Middle frontal gyrus (tissue), 1 donor: Measurements from ENCODE around the gene STK17B.
"Not testable (repeated sequence)": the region's sequence is repeated elsewhere in the genome, so short reads cannot be mapped to it uniquely, and the experiment has no call there.

ENCODE experiments used
- DNase-seq: peaks from one replicate; pipeline ENCODE4 v3.0.0-alpha.2; 2015; ENCODE audit warnings: low spot score; ENCODE audit errors: extremely low spot score

STK17B gene

DNA sequence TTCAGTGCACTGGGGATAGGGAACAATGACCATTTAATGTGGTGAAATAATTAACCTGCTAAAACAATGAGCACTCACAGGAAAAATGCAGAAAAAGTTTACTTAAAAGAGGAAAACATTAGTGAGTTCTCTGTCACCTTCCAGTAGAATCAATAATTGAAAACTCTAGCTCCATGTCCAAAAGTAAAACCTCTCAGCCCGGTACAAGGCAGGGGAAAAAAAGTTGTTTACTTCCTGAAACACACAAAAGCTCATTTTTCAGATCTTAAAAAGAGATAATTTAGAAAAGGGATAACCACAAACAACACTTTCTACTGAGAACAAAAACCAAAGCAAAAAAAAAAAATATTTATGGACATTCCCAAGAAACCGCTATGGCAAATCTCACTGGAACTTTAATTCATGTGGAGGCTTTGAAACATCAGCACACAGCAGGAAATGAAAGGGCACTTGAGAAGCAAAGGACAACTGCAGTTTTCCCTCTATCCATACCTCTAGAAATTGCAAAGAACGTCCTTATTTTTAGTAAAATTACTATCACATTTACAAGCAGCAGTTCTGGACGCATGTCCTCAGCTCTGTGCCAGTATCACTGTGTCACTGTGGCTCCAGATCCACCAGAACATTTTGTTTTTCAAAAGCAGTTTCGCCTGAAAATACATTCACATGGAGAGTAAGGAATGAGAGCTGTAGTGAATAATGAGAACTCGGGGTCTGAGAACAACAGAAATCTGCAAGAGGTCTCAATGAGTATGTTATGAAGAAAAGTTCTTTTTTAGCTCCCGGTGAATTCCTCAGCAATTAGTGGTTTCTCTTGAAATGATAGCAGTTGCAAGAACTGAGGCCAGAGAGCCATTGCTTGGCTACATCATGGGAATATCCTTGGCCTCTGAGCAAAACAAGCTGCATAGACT, 58.1 kb downstream of the STK17B start:
- DNase-seq, result peak; percentile 33

DNA sequence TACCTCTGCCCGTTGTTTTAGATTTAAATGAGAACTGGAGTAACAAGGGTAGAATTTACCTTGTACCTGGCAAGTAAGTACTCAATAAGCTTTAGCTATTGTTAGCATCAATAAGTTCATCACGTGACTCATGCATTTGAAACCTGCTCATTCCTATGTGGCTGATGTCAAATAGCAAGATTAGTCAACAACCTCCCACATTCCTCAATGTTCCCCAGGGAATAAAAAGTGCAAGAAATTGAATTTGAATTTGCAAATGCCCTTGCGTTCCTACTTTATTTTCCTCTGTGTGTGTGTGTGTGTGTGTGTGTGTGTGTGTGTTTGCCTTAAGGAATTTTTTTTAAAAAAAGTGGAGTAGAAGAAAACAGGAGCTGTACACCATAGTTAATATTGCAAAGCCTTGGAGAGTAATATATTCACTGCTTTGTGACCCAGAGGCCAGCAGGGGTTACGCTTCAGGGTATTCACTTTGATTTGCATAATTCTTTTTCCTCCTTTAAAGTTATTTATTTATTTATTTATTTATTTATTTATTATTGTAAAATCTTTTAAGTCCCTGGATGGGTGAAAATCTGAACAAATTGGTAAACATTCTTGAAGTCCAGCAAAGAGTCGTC, 58.9 kb downstream of the STK17B start:
- DNase-seq, result no peak

DNA sequence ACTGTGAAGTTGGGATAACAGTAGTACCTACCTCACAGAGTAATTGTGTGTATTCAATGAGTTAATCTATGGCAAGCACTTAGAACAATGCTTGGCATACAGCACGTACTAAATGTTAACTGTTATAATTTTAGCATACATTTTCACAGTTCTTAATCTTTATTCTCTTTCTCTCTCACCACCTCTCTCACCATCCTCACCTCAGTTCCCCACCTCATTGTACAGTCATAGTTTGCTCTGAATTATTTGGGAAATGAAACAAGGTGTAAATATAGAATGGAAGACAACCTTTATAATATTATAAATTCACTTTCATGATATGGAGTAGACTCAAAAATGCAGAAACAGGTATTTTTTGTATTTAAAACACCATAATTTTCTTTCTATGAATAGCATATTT, 62.8 kb downstream of the STK17B start:
- no peak for DNase-seq

DNA sequence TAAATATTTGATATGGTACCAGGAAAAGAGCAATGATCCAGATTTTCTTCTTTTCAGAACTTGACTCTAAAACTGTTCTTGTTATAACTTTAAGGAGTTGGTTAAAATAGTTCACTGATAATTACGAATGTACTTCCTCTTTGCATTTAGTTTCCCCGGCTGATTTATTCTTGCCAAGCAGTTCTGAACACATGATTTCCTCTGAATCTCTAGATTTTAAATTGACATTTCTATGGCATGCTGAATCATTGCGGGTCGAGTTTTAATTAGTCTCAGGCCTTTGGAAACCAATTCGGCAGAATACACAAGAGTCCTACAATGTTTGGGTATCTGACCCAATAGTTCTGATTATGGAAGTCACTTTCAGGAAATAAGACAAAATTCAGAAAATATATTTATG, 65.4 kb downstream of the STK17B start:
- DNase-seq, result no peak

DNA sequence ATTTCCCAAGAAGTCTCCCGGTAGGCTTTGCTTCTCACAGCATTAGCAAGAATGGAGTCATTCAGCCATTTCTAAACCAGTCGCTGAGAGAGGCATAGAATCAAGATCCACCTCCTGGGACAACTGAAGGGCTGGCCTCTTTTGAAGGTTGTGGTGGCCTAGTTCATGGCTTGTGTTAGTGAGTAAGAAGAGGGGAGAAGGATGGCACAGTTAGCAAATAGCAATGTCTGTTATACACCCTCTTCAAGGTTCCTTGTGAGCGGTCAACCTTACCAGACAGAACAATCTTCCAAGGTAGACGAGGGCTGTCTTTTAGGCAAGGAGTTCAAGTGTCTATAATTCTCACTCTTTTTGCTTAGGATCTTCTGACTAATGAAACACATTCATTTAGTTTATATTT, 67.3 kb downstream of the STK17B start:
- DNase-seq, result no peak

DNA sequence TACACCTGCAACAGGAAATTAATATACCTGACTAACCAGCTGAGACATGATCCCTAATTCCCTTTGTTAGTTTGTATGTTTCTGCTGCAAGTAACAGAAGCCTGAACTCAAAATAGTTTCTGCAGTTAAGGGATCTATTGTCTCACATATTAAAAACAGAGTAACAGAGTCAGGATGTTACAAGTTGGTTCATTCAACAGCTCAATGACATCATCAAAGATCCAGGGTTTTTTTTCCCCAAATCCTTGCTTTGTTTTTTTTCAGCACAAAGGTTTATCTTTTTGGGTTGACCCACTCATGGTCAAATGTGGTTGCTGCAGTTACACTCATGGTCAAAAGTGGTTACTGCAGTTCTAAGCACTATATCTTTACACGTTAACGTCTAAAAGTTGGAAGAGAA, 67.8 kb downstream of the STK17B start:
- DNase-seq, result no peak

DNA sequence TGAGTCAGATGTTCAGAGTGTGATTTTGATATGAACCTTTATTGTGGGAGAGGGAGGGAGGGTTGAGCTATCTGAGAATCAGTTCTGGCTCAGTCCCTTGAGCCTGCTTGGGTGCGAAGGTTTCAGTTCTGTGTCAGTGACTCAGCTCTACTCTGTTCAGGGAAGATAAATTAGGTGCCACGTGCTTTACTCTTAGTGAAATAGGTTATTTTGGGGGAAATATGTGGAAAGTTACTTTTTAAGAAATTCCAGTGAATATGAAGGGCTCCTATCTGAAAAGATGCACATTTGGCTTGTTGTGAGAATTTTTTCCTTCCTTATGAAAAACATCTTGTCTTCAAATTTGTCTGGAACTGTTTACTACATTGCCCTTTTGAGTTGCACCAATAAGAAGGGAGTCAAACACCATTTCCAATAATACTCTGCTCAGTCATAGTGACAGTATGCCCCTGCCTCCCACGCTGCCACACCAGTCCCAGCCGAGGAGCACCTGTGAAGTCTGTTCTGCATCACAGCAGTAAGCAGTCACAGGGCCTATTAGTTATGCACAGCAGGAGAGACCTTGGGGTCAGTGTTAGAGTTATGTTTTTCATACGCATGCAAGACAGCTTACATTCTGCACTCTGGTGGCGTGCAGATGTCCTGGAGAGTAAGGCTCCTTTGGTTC, 69.9 kb downstream of the STK17B start:
- DNase-seq, result no peak

DNA sequence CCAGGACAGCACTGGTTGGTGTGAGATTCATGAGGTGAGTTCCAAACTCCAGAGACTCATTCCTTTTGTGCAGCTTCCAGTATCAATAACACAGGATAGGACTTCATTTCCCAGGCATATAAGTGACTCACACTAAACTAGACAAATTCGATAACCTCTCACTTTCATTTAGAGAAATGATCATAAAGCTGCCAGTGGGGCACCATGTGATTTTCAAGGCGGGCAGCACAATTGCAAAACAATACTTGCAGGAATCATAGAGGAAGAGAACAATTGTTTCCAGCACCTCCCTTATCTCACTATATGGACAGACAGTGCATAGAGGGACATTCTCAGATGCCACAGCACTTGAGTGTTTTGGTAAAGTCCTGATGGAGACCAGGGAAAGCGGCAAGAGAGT, 71.5 kb downstream of the STK17B start:
- no peak for DNase-seq

DNA sequence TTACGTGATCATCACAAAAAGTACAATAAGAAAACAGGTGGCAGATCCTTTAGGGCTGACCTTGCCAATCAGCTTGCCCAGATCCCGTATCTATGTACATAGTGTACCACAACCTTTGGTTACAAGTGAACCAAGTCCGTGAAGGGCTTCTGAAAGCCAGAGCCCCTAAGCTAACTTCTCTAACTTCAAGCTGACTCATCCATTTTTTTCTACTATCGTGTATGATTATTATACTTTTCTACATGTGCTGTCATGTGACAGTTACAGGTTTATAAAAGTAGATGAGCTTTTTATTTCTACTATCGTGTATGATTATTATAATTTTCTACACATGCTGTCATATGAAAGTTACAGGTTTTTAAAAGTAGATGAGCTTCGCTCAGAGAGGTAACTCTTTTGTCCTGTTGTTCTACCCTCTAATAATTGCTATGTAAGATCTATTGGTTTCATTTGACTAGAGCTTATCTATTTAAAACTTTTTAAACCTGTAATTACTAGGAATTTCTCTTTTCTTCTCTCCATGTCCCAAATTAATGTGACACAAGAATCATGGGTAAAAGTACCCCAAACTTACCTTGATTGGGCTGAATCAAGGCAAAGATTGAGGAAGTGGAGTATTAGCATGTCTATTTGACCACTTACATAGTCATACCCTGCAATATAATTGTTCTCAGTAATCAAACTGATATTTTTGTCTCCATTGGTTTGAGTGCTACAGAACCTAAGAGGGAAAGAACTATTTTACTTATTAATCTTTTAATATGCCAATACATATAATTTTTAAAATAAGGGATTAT, 73.3 kb downstream of the STK17B start:
- no peak for DNase-seq

DNA sequence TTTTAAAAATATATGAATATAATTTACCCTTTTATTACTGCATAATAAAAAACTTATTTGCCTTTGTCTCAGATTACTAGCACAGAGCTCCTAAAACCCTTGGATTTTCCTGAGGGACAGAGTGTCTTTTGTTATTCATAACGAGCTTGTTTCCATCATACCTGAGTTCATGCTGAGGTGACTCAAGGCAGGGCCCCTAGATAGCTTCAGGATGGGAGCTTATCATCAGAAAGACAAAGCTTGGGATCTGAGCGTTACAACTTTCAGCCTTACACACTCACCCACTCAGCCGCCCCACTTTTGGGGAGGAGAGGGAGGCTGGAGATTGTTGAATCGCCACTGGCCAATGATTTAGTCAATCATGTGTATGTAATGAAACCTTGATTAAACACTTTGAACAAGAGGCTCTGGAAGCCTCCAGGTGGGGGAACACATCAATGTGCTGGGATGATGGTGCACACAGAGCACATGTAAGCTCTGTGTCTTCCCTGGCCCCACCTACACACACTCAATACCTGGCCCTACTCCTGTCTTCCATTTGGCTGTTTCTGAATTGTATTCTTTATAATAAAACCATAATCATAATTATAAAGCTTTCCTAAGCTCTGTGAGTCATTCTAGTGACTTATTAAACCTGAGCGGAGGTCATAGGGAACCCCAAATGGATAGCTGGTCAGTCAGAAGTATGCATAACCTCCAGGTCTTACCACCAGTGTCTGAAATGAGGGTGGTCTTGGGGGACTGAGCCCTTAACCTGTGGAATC, 74.2 kb downstream of the STK17B start:
- DNase-seq, result no peak

DNA sequence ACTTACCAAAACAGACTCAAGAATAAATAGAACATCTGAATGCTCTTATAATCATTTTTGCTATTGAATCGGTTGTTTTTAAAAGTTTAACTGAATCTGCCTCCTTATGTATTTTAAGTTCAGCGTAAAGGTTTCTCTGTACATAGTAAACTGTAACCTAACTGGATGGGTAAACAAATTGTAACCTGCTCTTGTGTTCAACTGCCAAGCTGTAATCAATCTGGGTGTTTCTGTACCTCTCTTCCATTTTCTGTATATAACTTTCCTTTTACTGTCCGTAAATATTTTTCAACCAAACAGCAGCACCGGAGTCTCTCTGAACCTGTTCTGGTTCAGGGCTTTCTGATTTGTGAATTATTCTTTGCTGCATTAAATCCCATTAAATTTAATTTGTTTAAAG, 75.1 kb downstream of the STK17B start:
- DNase-seq, result no peak

DNA sequence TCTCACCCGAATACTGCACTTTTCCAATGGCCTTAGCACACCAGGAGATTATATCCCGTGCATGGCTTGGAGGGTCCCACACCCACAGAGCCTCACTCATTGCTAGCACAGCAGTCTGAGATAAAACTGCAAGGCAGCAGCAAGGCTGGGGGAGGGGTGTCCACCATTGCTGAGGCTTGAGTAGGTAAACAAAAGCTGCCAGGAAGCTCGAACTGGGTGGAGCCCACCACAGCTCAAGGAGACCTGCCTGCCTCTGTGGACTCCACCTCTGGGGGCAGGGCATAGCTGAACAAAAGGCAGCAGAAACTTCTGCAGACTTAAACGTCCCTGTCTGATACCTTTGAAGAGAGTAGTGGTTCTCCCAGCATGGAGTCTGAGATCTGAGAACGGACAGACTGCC, 81.9 kb downstream of the STK17B start:
- DNase-seq, result not testable (repeated sequence)

DNA sequence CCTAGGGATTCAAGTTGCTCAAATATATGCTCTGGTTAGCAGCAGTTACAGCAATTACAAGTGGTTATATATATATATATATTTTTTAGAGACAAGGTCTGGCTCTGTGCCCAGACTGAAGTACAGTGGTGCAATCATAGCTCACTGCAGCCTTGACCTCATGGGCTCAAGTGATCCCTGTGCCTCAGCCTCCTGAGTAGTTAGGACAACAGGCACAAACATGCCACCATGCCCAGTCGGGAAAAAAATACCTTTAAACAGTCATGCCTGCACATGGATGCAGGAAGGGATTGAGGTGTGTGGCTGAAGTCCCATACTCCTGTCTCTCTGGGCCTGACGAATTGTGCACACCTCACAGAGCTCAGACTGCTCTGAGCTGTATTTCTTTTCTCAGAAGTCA, 83.2 kb downstream of the STK17B start:
- no peak for DNase-seq

DNA sequence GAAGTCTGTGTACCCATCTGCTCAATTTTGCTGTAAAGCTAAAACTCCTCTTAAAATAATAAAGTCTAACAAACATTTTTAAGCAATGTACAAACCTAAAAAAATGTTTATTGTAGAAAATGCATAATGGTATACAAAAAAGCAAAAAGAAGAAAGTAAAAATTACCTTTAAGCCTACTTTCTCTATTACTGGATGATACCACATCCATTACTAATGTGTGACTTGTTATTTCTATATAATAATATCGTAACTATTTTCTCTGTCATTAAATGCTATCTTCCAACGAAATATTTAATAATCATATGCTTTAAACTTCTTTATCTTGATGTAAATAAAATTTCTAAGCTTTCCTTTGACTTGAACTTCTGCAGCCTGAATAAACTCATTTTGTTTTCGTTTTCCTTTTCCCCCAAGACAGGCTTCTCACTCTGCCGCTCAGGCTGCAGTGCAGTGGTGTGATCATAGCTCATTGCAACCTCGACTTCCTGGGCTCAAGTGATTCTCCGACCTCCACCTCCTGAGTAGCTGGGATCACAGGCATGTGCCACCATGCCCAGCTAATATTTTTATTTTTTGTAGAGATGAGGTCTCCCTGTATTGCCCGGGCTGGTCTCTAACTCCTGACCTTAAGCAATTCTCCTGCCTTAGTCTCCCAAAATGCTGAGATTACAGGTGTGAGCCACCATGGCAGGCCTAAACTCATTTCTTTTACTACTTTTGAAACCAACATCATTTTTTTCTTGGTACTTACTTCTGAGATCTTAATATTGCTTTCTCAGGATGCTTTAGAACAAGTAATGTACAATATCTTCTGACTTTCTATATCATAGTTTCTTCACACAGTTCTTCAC, 84.6 kb downstream of the STK17B start:
- no peak for DNase-seq

DNA sequence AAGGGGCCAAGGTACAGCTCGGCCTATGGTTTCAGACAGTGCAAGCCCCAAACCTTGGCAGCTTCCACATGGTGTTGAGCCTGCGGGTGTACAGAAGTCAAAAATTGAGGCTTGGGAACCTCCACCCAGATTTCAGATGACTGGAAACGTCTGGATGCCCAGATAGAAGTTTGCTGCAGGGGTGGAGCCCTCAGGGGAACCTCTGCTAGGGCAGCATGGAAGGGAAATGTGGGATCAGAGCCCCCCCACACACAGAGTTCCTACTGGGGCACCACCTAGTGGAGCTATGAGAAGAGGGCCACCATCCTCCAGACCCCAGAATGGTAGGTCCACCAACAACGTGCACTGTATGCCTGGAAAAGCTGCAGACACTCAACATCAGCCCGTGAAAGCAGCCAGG, 87.8 kb downstream of the STK17B start:
- no peak for DNase-seq
